GM12878 (cell line): ENCODE results near the gene MAD1L1. TPM values are rescaled to one million over a fixed set of nuclear protein-coding genes. Genes with fewer than 3 reads are reported as not detected.

Experiments used
- ATAC-seq: fragments of 200-7000 bp; cut with Tn5 transposase; 3 replicates; pipeline ENCODE4 v1.9.1; 2020; ENCODE audit warnings: mild to moderate bottlenecking, moderate library complexity
- BruUV-seq: library from RNA; stranded (reverse); fragments of 400-500 nt; replicated peaks from 2 replicates; lab custom pipeline; 2021; lab: Mats Ljungman, UMichigan
- CTCF ChIA-PET: fragments of 300-600 bp; sonication (Branson Sonifier 250); formaldehyde crosslinking; extraction: SDS; loops from one replicate; lab custom pipeline; 2021; ENCODE audit warnings: inconsistent platforms; lab: Yijun Ruan, JAX
- POLR2A ChIA-PET: fragments of 350-600 bp; formaldehyde crosslinking; extraction: SDS; loops from one replicate; lab custom pipeline; 2021; ENCODE audit warnings: inconsistent platforms; lab: Charles Lee
- RAD21 ChIA-PET: fragments of 300-600 bp; sonication (Branson Sonifier 250); formaldehyde crosslinking; loops from one replicate; lab custom pipeline; 2023; ENCODE audit warnings: antibody characterized with exemption; ENCODE audit not compliant: unreplicated experiment; lab: Charles Lee
- SMC1A ChIA-PET: fragments of 300-600 bp; sonication (Branson Sonifier 250); formaldehyde crosslinking; loops from one replicate; lab custom pipeline; 2023; ENCODE audit not compliant: unreplicated experiment, uncharacterized antibody; lab: Charles Lee
- DNase-seq: peaks from one replicate; pipeline ENCODE4 v3.0.0-alpha.2; 2011; ENCODE audit warnings: low read depth, low spot score
- FAIRE-seq: peaks from 3 replicates; lab custom pipeline; 2011; peaks lifted over from hg19 to GRCh38; lab: Jason Lieb, UNC
- H2AFZ ChIP-seq: 2 replicates; pipeline ENCODE4 v1.6.0; 2011; ENCODE audit warnings: low read depth, low read length, control low read depth; ENCODE audit not compliant: control insufficient read depth
- H3K27ac ChIP-seq: 2 replicates; pipeline ENCODE4 v1.5.1; 2011; ENCODE audit warnings: control low read depth; ENCODE audit not compliant: control insufficient read depth, insufficient read depth
- H3K27me3 ChIP-seq, 2 experiments: replicated peaks in 1 of 2; 2 replicates each; pipeline versions ENCODE4 v1.6.0 to v1.6.1; 2011; ENCODE audit warnings: low read length in 1 of 2; ENCODE audit not compliant: control insufficient read depth in 2 of 2, insufficient read depth in 2 of 2
- H3K36me3 ChIP-seq, 2 experiments: 2 replicates each; pipeline ENCODE4 v1.5.1; 2011; ENCODE audit warnings: low read length in 1 of 2; ENCODE audit not compliant: control insufficient read depth in 2 of 2, insufficient read depth in 2 of 2
- H3K4me1 ChIP-seq: 2 replicates; pipeline ENCODE4 v1.6.1; 2011; ENCODE audit warnings: mild to moderate bottlenecking, low read length, moderate library complexity, mixed read lengths; ENCODE audit not compliant: control insufficient read depth, insufficient read depth
- H3K4me2 ChIP-seq: 2 replicates; pipeline ENCODE4 v1.6.0; 2011; ENCODE audit warnings: control low read depth; ENCODE audit not compliant: control insufficient read depth, insufficient read depth
- H3K4me3 ChIP-seq: fragments of 200-600 bp; sonication (generic); 2 replicates; pipeline ENCODE4 v1.5.1; 2016
- H3K79me2 ChIP-seq: 2 replicates; pipeline ENCODE4 v1.6.0; 2011; ENCODE audit warnings: low read length; ENCODE audit not compliant: control insufficient read depth, insufficient read depth
- H3K9ac ChIP-seq: 2 replicates; pipeline ENCODE4 v1.8.0; 2011; ENCODE audit warnings: low read length, control low read depth, mixed read lengths; ENCODE audit not compliant: control insufficient read depth, insufficient read depth
- H3K9me3 ChIP-seq: replicated peaks from 3 replicates; pipeline ENCODE4 v1.5.1; 2011; ENCODE audit warnings: mild to moderate bottlenecking, low read length; ENCODE audit not compliant: control insufficient read depth, insufficient read depth
- H4K20me1 ChIP-seq: 2 replicates; pipeline ENCODE4 v1.6.0; 2011; ENCODE audit not compliant: control insufficient read depth, insufficient read depth
- CBX5 ChIP-seq: sonication (generic); IDR thresholded peaks from 2 replicates; pipeline ENCODE4 v1.6.1; 2016; ENCODE audit warnings: low read depth, moderate library complexity, mild to moderate bottlenecking, inconsistent platforms
- ETV6 ChIP-seq, 2 experiments: fragments of 450-650 bp in 1 of 2; IDR thresholded peaks in 1 of 2; conservative IDR thresholded peaks in 1 of 2; 2 replicates each; pipeline ENCODE4 v1.6.1; 2014; ENCODE audit warnings: antibody characterized with exemption in 1 of 2, borderline replicate concordance in 1 of 2, low read depth in 1 of 2, mild to moderate bottlenecking in 1 of 2, moderate library complexity in 1 of 2
- TAF1 ChIP-seq: IDR thresholded peaks from 2 replicates; pipeline ENCODE4 v1.6.1; 2011; ENCODE audit warnings: mild to moderate bottlenecking, low read depth, low read length, borderline replicate concordance
- TCF12 ChIP-seq: IDR thresholded peaks from 2 replicates; pipeline ENCODE4 v1.6.1; 2011; ENCODE audit warnings: low read depth, mild to moderate bottlenecking, low read length
- WGBS: methylation state at CpG from one replicate; pipeline ENCODE4 v1.1.6; 2016; ENCODE audit warnings: low lambda C conversion rate; ENCODE audit not compliant: insufficient replicate concordance, insufficient coverage; ENCODE audit errors: missing lambda C conversion rate; 5-methylcytosine and 5-hydroxymethylcytosine counted together
- in situ Hi-C: fragments of 300-500 bp; cut with MboI; formaldehyde crosslinking; loops from 9 replicates; pipeline ENCODE4 v1.14.3; 2018; ENCODE audit warnings: mixed read lengths
- intact Hi-C: fragments of 100-400 bp; cut with micrococcal nuclease; formaldehyde crosslinking; loops from one replicate; pipeline ENCODE4 v1.14.2; 2022; ENCODE audit not compliant: unreplicated experiment
- polyA plus RNA-seq, 11 experiments: library from polyadenylated mRNA; depleted of rRNA in 4 of 11; unstranded in 6 of 11; stranded (reverse) in 5 of 11; fragments of >200 nt; fragmentation: Nextera tagmentation in 4 of 11; fragmentation: Illumina TruSeq in 1 of 11; extraction: Ambion mirVana in 4 of 11; extraction: Trizol in 1 of 11; gene quantifications; 1 replicate in 1 of 11; 2 replicates in 10 of 11; pipeline versions ENCODE4 v1.2.1 to v1.2.3, GENCODE V29; 2011 to 2016; ENCODE audit warnings: inconsistent platforms in 2 of 11, missing spikeins in 2 of 11, low read depth in 1 of 11
- total RNA-seq, 4 experiments: library from RNA; depleted of rRNA in 3 of 4; stranded (reverse); fragments of >200 nt in 3 of 4; fragmentation: Illumina TruSeq in 1 of 4; extraction: Trizol in 1 of 4; gene quantifications; 2 replicates each; pipeline versions ENCODE4 v1.2.1 to v1.2.3, GENCODE V29; 2013 to 2021
- TF ChIP-seq, protein P1 (sequence below): fragments of 450-650 bp; IDR thresholded peaks from 2 replicates; pipeline ENCODE4 v1.6.1; 2016; ENCODE audit warnings: mild to moderate bottlenecking
- TF ChIP-seq, protein P2 (sequence below): IDR thresholded peaks from 2 replicates; pipeline ENCODE4 v1.6.1; 2012; ENCODE audit warnings: mild to moderate bottlenecking, low read depth, low read length
- TF ChIP-seq, protein P3 (sequence below): fragments of 450-650 bp; formaldehyde crosslinking; IDR thresholded peaks from 2 replicates; pipeline ENCODE4 v1.4.0; 2020; ENCODE audit warnings: mild to moderate bottlenecking, moderate library complexity

The MAD1L1 gene
- total and polyA plus RNA-seq, 10 of the 15 experiments (the other 5 are each of a cell fraction or from before 2014, with no cell fraction given), result 2.2 to 76.8 (median 38.3) TPM

DNA sequence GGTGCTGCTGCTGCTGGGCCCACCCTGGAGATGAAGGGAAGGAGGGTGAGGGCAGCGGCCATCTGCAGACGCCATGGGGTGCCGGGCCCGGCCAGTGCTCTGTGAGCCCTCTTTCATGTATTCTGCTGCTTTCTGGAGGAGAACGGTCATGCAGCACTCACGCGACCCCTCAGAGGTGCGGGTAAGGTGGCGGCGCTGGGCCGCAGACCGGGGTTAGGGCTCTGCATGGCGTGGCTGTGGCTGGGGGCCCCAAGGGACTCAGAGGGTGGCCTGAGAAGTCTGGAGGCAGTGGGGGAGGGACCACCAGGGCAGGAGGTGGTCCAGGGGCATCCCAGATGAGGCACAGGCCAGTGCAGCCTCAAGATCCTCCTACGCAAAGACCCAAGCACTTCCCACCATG lies 287.2 kb downstream of the MAD1L1 start:
- DNase-seq (no peak), FAIRE-seq (no peak), ATAC-seq (no peak)
- Histone ChIP-seq H3K4me3 (no peak overlapping the region), H4K20me1 (no peaks in the 10 kb centered on the region), H3K4me2 (no peak overlapping the region), H3K36me3 (peaks cover 0 to 5% of the 10 kb centered on the region in 2 experiments; a peak in 2 of 4 replicates), H2AFZ (no peak overlapping the region), H3K4me1 (peaks cover 12% of the 10 kb centered on the region), H3K9ac (no peak overlapping the region), H3K9me3 (no peaks in the 10 kb centered on the region), H3K27me3 (no peaks in the 10 kb centered on the region), H3K27ac (no peak overlapping the region), H3K79me2 (no peaks in the 10 kb centered on the region)
- in situ Hi-C loops (no loop called here), intact Hi-C loops (no loop called here)
- SMC1A ChIA-PET, result no interaction called here
- TF ChIP-seq TAF1, result no peak
- TF ChIP-seq, protein P1, sequence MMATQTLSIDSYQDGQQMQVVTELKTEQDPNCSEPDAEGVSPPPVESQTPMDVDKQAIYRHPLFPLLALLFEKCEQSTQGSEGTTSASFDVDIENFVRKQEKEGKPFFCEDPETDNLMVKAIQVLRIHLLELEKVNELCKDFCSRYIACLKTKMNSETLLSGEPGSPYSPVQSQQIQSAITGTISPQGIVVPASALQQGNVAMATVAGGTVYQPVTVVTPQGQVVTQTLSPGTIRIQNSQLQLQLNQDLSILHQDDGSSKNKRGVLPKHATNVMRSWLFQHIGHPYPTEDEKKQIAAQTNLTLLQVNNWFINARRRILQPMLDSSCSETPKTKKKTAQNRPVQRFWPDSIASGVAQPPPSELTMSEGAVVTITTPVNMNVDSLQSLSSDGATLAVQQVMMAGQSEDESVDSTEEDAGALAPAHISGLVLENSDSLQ, result no peak
- no peak for TF ChIP-seq ETV6 (conservative IDR thresholded peaks at IDR 0.05 in 1 of 2, IDR thresholded peaks at IDR 0.05 in 1 of 2; ENCODE audit: borderline replicate concordance in 1 of 2, low read depth in 1 of 2)
- no peak for TF ChIP-seq CBX5
- TF ChIP-seq TCF12, result no peak
- TF ChIP-seq, protein P2, sequence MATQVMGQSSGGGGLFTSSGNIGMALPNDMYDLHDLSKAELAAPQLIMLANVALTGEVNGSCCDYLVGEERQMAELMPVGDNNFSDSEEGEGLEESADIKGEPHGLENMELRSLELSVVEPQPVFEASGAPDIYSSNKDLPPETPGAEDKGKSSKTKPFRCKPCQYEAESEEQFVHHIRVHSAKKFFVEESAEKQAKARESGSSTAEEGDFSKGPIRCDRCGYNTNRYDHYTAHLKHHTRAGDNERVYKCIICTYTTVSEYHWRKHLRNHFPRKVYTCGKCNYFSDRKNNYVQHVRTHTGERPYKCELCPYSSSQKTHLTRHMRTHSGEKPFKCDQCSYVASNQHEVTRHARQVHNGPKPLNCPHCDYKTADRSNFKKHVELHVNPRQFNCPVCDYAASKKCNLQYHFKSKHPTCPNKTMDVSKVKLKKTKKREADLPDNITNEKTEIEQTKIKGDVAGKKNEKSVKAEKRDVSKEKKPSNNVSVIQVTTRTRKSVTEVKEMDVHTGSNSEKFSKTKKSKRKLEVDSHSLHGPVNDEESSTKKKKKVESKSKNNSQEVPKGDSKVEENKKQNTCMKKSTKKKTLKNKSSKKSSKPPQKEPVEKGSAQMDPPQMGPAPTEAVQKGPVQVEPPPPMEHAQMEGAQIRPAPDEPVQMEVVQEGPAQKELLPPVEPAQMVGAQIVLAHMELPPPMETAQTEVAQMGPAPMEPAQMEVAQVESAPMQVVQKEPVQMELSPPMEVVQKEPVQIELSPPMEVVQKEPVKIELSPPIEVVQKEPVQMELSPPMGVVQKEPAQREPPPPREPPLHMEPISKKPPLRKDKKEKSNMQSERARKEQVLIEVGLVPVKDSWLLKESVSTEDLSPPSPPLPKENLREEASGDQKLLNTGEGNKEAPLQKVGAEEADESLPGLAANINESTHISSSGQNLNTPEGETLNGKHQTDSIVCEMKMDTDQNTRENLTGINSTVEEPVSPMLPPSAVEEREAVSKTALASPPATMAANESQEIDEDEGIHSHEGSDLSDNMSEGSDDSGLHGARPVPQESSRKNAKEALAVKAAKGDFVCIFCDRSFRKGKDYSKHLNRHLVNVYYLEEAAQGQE, result no peak
- TF ChIP-seq, protein P3, sequence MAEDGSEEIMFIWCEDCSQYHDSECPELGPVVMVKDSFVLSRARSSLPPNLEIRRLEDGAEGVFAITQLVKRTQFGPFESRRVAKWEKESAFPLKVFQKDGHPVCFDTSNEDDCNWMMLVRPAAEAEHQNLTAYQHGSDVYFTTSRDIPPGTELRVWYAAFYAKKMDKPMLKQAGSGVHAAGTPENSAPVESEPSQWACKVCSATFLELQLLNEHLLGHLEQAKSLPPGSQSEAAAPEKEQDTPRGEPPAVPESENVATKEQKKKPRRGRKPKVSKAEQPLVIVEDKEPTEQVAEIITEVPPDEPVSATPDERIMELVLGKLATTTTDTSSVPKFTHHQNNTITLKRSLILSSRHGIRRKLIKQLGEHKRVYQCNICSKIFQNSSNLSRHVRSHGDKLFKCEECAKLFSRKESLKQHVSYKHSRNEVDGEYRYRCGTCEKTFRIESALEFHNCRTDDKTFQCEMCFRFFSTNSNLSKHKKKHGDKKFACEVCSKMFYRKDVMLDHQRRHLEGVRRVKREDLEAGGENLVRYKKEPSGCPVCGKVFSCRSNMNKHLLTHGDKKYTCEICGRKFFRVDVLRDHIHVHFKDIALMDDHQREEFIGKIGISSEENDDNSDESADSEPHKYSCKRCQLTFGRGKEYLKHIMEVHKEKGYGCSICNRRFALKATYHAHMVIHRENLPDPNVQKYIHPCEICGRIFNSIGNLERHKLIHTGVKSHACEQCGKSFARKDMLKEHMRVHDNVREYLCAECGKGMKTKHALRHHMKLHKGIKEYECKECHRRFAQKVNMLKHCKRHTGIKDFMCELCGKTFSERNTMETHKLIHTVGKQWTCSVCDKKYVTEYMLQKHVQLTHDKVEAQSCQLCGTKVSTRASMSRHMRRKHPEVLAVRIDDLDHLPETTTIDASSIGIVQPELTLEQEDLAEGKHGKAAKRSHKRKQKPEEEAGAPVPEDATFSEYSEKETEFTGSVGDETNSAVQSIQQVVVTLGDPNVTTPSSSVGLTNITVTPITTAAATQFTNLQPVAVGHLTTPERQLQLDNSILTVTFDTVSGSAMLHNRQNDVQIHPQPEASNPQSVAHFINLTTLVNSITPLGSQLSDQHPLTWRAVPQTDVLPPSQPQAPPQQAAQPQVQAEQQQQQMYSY (CRISPR knock-in tag), result no peak
- no TSS peak for BruUV-seq
- CTCF ChIA-PET, result no interaction called here
- RAD21 ChIA-PET, result no interaction called here
- WGBS, result 89% methylated on average over 14 of the region's 14 CpGs
- POLR2A ChIA-PET, result no interaction called here
